ENCODE data around the gene RAPGEF6. TPM values are rescaled to one million over a fixed set of nuclear protein-coding genes. Genes with fewer than 3 reads are reported as not detected.

Gene RAPGEF6
- total RNA-seq, 2 donors from 2014 or later: 16.5 to 50.0 TPM

DNA sequence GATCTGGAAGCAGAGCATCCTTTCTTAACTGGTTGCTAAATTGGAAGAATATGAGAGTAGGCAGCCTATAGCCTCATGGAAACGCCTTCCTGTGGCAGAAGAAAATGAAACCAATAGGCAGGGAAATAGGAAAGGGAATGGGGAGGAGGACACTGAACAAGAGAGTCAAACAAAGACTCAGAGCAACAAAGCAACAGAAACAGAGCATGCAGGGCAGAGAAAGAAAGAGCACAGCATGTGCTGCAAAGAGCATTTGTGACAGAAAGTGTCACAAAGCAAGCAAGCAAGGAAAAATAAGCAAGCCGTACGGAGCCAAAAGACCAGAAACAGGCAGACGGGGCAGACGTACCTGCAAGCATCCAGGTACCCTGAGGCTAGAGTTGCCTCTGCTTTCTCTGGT lies 123.1 kb downstream of the RAPGEF6 start:
- Histone ChIP-seq H3K27ac (no peak overlapping the region), H3K27me3 (replicated peaks; ENCODE audit: insufficient read depth) (no peaks in the 10 kb centered on the region), H3K9me3 (no peaks in the 10 kb centered on the region), H3K36me3 (no peaks in the 10 kb centered on the region), H3K4me3 (no peak overlapping the region), H3K4me1 (ENCODE audit: control insufficient read depth in 1 of 2, low read depth in 2 of 2) (peaks cover 0 to 5% of the 10 kb centered on the region in 2 donors)
- TF ChIP-seq, protein P1, sequence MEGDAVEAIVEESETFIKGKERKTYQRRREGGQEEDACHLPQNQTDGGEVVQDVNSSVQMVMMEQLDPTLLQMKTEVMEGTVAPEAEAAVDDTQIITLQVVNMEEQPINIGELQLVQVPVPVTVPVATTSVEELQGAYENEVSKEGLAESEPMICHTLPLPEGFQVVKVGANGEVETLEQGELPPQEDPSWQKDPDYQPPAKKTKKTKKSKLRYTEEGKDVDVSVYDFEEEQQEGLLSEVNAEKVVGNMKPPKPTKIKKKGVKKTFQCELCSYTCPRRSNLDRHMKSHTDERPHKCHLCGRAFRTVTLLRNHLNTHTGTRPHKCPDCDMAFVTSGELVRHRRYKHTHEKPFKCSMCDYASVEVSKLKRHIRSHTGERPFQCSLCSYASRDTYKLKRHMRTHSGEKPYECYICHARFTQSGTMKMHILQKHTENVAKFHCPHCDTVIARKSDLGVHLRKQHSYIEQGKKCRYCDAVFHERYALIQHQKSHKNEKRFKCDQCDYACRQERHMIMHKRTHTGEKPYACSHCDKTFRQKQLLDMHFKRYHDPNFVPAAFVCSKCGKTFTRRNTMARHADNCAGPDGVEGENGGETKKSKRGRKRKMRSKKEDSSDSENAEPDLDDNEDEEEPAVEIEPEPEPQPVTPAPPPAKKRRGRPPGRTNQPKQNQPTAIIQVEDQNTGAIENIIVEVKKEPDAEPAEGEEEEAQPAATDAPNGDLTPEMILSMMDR (IDR thresholded peaks at IDR 0.05): no peak
- no peak for DNase-seq (ENCODE audit: low spot score)
- no peak for ATAC-seq (ENCODE audit: insufficient number of reproducible peaks, low FRiP score, low read depth)

DNA sequence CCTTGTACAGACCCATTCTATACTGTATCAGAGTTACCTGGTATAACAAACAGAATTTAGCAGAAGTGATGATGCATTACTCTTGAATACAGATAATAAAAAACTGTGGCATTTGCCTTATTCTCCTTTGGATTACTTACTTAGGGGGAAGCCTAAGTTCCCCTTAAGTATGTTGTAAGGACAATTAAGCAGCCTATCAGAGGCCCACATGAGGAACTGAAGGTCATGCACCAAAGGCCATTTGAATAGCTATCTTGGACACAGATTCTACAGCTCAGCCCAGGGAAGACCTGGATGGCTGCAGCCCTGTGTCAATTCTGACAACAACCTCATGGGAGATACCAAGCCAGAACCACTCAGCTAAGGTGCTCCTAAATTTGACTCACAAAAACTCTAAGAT lies 125.2 kb downstream of the RAPGEF6 start:
- no peak for ATAC-seq (ENCODE audit: insufficient number of reproducible peaks, low FRiP score, low read depth)
- Histone ChIP-seq H3K27me3 (replicated peaks; ENCODE audit: insufficient read depth) (no peaks in the 10 kb centered on the region), H3K4me1 (ENCODE audit: control insufficient read depth in 1 of 2, low read depth in 2 of 2) (peaks cover 0 to 1% of the 10 kb centered on the region in 2 donors), H3K9me3 (no peaks in the 10 kb centered on the region), H3K4me3 (no peak overlapping the region), H3K27ac (no peak overlapping the region), H3K36me3 (no peaks in the 10 kb centered on the region)
- TF ChIP-seq, protein P1 (IDR thresholded peaks at IDR 0.05): no peak
- DNase-seq (ENCODE audit: low spot score): no peak

DNA sequence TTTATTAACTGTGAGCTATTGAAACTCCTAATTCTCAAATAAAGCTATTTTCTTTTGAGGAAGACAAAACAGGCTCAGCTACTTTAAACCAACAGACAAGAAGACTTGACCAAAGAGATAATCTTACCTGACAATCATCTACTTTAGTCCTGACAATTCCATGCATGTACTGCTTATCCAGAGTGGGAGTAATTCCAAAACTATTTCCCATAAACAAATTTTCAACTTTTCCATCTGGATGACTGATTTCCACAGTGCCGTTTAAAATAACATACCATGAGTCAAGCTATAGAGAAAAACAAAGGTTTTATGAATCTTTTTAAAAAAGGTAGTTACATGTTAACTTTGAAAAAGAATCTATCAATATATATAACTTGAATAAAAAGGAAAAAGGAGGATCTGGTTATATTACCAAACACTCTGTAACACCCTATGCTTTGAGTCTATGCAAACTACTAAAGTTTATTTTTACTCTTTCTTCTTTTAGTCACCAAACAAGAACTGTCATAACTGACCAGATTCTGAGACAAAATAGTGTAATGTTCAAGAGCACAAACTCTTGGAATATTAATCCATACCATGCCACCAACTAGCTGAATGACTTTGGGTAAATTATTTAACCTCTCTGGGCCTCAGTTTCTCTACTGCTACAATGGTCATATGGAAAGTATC lies 129.7 kb downstream of the RAPGEF6 start:
- no peak overlapping the region for H3K27ac ChIP-seq
- TF ChIP-seq, protein P1 (IDR thresholded peaks at IDR 0.05): no peak
- no peak for ATAC-seq (ENCODE audit: insufficient number of reproducible peaks, low FRiP score, low read depth)

DNA sequence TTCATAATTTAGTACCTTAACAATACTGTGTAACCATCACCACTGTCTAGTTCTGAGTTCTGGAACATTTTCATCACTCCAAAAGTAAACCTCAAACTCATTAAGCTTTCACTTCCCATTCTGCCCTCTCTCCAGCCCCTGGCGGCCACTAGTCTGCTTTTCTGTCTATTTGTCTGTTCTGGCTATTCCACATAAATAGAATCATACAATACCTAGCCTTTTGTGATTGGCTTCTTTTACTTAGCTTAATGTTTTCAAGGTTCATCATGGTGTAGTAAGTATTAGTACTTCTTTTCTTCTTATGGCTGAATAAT lies 138.7 kb downstream of the RAPGEF6 start:
- no peak for DNase-seq (ENCODE audit: low spot score)
- Histone ChIP-seq H3K4me3 (no peak overlapping the region), H3K27ac (no peak overlapping the region), H3K36me3 (peaks cover 5% of the 10 kb centered on the region), H3K4me1 (ENCODE audit: control insufficient read depth in 1 of 2, low read depth in 2 of 2) (peaks cover 13 to 17% of the 10 kb centered on the region in 2 donors), H3K27me3 (replicated peaks; ENCODE audit: insufficient read depth) (no peaks in the 10 kb centered on the region), H3K9me3 (no peaks in the 10 kb centered on the region)
- TF ChIP-seq, protein P1 (IDR thresholded peaks at IDR 0.05): no peak
- ATAC-seq (ENCODE audit: insufficient number of reproducible peaks, low FRiP score, low read depth): no peak

More for the DNA sequence above, 129.7 kb downstream of the RAPGEF6 start:
- Histone ChIP-seq H3K4me3 (no peak overlapping the region), H3K36me3 (peaks cover 5% of the 10 kb centered on the region), H3K4me1 (ENCODE audit: control insufficient read depth in 1 of 2, low read depth in 2 of 2) (peaks cover 0 to 3% of the 10 kb centered on the region in 2 donors), H3K27me3 (replicated peaks; ENCODE audit: insufficient read depth) (no peaks in the 10 kb centered on the region), H3K9me3 (no peaks in the 10 kb centered on the region)
- no peak for DNase-seq (ENCODE audit: low spot score)

DNA sequence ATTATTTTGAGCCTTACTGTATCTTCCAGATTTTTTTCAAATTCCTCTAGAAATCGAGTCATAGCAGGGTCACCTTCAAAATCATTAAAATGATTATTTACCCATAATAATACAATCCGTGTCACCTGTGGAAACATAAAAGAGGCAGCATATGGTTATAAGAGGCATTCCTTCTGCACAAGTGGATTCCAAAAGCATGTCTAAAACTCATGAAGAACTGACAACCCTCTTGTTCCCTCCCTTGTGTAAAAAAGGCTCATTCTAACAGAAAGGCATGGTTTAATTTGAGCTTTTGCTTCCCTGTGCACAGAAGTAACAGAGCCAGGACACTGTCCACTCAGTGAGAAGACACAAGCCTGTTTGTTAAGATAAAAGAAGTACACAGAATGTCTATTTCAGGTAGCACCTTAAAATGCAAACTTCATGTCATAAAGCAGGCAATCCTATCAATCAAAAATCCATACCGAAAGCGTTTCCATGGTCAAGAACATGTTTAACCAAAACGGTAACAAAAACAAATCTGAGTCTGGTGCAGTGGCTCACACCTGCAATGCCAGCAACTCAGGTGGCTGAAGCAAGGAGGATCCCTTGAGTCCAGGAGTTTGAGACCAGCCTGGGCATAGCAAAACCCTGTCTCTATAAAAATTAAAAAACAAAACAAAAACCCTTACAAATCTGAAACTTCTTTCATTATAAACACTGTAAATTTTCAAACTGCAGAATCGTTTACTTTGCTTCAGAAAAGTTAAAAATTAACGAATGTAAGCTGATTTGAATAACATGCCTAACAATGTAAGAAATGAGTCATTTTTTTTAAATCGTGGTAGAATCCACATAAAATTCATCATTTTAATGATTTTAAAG lies 139.3 kb downstream of the RAPGEF6 start:
- TF ChIP-seq, protein P1 (IDR thresholded peaks at IDR 0.05): no peak
- Histone ChIP-seq H3K4me3 (no peak overlapping the region), H3K36me3 (peaks cover 5% of the 10 kb centered on the region), H3K27ac (no peak overlapping the region), H3K27me3 (replicated peaks; ENCODE audit: insufficient read depth) (no peaks in the 10 kb centered on the region), H3K9me3 (no peaks in the 10 kb centered on the region), H3K4me1 (ENCODE audit: control insufficient read depth in 1 of 2, low read depth in 2 of 2) (peaks cover 14 to 17% of the 10 kb centered on the region in 2 donors)
- DNase-seq (ENCODE audit: low spot score) (no peak), ATAC-seq (ENCODE audit: insufficient number of reproducible peaks, low FRiP score, low read depth) (no peak)

Data from thoracic aorta (tissue), 2 donors.